HG03108 (cell line): ENCODE measurements around the gene KPNB1.

Source experiments
- ATAC-seq: cut with Tn5 transposase; IDR thresholded peaks from one replicate; pipeline ENCODE4 v1.9.1; 2021; ENCODE audit warnings: moderate library complexity; ENCODE audit not compliant: unreplicated experiment

KPNB1 gene

DNA sequence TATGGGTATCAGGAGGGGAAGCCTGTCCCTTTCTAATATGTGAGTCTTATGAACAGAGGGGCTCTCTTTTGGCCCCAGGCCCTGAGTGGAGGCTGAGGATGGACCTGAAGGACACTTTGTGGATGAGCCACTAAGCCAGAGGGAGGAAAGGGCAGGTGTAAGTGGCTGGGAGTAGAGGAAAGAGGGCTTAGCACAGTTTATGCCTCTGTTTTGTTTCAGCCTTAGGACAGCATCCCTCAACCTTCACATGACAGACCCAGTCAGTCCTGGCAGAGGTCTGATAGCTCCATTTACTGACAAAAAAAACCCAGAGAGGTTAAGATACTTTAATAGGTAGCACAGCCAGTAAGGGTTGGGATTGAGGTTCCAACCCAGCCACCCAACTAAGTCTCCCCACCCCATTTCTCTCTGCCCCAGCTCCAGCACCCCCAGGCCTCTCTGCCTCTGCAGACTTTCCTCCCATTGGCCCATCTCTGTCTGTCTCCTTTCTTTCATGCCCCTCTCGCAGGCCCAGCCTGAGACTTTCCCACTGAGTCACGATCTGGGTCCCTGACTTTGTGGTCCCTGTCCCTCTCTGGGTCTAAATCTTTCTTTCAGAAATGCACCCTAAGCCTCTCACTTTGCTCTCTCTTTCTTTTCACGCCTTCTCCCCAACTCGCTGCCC, 78.6 kb downstream of the KPNB1 start:
- ATAC-seq = no peak

DNA sequence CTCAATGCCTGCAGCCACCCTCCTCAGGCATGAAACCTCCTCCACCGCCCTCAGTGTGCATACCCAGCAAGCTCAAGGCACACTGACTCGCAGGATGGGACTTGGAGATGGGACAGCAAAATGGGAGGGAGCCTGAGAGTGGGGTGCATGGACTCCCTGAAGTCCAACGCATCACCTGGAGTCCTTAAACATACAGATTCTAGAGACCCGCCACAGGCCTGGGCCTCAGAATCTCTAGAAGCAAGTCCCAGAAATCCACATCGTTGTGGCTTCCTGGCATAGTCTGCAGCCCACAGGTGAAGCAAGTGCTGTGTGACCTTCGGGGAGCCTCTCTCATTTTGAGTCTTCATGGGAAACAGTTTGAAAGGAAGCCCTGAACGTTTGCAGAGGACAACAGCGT, 79.8 kb downstream of the KPNB1 start:
- ATAC-seq = no peak

DNA sequence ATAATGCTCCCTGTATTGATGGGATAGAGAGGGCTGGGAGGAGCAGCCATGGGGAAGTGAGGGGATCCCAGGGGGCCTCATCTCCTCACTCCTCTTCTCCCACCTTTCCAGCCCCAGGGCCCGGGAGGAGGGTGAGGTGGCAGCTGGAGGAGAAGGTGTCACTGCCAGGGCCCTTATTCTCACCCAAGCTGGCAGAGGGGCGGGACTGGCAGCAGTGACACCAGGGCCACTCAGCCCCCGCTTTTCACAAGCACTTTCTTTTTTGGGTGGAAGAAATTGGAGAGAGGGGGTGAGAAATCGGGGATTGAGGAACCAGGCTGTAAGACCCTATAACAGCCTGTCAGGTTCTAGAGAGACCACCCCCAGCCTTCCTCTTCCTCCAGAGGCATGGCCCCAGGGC, 81.0 kb downstream of the KPNB1 start:
- no peak for ATAC-seq

DNA sequence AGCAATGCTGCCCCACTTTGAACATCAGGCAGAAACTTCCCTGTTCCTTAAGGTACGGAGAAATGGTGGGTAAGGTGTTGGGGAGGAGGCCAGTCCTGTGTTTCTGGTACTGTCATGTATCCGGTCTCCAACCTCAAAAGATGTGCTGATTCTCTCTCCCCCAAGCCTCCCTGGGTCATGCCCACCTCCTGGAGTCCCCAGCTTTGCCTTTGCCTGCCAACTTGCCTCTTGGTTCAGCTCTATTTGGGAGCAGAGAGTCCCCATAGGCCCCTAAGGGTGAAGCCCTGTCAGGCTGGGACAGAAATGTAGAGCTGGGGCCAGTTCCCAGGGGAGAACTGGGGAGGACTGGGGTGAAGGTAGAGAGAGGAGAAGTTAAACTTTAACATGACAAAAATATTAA, 81.7 kb downstream of the KPNB1 start:
- no peak for ATAC-seq

DNA sequence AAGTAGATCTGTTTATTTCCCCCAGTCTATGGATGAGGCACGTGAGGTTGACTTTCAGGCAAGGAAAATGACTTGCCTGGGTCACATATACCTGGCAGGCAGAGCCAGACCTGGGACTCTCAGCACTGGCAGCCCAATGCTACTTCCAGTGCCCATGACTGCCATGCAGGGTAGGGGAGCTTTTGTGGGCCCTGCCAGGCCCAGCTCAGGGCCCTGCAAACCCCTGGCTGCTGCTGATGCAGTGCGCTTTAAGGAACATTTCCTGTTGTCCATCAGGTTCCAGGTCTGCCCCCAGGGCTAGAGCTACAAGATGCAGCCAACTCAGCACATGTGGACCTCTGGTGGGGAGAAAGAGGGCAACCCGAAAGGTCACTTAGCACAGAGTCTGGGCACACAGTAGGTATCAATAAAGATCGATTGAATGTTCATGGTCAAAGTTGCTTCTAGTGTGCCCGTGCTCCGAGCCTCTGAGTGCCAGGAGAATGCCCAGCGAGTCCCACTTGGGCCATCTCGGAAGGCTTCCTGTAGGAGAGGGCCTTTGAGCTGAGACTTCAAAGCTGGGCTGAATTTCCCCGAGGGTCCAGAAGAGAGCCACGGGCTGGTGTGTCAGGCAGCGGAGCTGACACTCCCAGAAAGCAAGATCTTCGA, 82.8 kb downstream of the KPNB1 start:
- no peak for ATAC-seq

DNA sequence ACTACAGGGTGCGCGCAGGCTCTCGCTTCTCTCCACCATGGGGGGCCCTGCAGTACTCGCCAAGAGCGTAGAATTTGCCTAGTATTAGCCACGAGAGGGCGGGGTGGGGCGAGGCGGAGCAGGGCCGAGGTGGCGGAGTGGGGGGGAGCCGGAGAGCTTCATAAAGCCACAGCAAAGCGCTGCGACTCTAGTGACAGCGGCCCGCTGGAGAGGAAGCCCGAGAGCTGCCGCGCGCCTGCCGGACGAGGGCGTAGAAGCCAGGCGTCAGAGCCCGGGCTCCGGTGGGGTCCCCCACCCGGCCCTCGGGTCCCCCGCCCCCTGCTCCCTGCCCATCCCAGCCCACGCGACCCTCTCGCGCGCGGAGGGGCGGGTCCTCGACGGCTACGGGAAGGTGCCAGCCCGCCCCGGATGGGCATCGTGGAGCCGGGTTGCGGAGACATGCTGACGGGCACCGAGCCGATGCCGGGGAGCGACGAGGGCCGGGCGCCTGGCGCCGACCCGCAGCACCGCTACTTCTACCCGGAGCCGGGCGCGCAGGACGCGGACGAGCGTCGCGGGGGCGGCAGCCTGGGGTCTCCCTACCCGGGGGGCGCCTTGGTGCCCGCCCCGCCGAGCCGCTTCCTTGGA, 83.4 kb downstream of the KPNB1 start, which contains the start of gene TBX21:
TBX21 (plus strand) TSS at position 190 of the 627 bp plus-strand sequence; CDS start at position 409, 219 bp downstream.
- peak; percentile 50 for ATAC-seq

DNA sequence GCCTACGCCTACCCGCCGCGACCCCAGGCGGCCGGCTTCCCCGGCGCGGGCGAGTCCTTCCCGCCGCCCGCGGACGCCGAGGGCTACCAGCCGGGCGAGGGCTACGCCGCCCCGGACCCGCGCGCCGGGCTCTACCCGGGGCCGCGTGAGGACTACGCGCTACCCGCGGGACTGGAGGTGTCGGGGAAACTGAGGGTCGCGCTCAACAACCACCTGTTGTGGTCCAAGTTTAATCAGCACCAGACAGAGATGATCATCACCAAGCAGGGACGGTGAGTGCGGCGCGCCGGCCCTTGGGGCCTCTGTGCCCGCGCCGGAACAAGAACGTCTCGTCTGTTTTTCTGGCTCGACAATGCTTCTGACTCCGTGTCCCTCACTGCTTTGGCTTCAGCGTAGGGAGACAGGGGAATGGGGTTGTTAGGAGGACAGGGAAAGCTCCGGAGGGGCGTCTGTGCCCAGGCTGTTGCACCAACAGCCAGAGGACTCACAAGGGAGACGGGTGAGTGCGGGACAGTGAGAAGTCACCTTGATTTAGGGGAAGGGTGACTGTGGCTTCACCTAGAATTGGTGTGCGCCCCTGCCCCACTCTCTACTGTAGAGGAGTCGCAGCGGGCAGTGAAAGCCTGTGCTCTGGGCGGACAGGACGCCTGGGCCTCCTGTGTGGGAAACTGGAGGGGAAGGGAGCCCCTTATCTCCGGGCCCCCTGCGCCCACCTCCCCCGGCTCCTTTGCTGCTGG, 84.1 kb downstream of the KPNB1 start:
- ATAC-seq = peak; percentile 15

DNA sequence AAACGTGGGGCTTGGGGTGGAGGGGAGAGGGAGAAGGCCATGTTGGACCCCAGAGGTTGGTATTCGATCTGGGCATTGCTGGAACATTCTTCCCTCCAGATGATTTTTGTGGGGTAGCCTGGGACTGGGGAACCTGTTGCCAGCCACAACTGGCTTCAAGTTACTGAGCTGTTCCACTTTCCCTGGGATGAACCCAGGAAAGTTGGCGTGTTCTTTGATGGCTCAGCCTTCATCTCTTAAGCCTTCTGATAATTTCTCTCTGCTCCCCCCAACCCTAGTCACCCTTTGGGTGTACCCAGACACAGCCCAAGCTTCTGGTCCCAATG, 85.4 kb downstream of the KPNB1 start:
- ATAC-seq = no peak
